Esophagus squamous epithelium (tissue), 4 donors: ENCODE measurements around the gene SLAIN2.

Source experiments
- CTCF ChIP-seq, 6 experiments: fragments of 450-650 bp in 4 of 6; fragments of 200-600 bp in 2 of 6; sonication (generic) in 2 of 6; IDR thresholded peaks; one replicate each; pipeline ENCODE4 v1.5.1; 2016 to 2019; ENCODE audit warnings: antibody characterized with exemption in 6 of 6, mild to moderate bottlenecking in 4 of 6, moderate library complexity in 4 of 6
- POLR2A ChIP-seq, 4 donors: fragments of 450-650 bp; IDR thresholded peaks; one replicate each; pipeline ENCODE4 v1.6.1; 2017; ENCODE audit warnings: antibody characterized with exemption in 4 of 4, mild to moderate bottlenecking in 4 of 4, moderate library complexity in 3 of 4

- TF ChIP-seq POLR2A (IDR thresholded peaks at IDR 0.05) (peak in 1 of 4 donors; percentile 27), CTCF (IDR thresholded peaks at IDR 0.05) (no peak)
These were observed 3.6 kb upstream of the SLAIN2 start for GRCh38 chr4:48337731-48338130.
